H1 (cell line): ENCODE data around the gene GNG7. TPM values are rescaled to one million over a fixed set of nuclear protein-coding genes. Genes with fewer than 3 reads are reported as not detected.

ENCODE experiments used
- CTCF ChIA-PET: fragments of 300-600 bp; sonication (Branson Sonifier 250); formaldehyde crosslinking; loops from one replicate; lab custom pipeline; 2021; ENCODE audit not compliant: partially characterized antibody; lab: Charles Lee
- POLR2A ChIA-PET: fragments of 300-600 bp; sonication (Branson Sonifier 250); formaldehyde crosslinking; loops from one replicate; lab custom pipeline; 2021; ENCODE audit warnings: inconsistent platforms; ENCODE audit not compliant: partially characterized antibody; lab: Charles Lee
- DNase-seq, 2 experiments: peaks; one replicate each; pipeline versions ENCODE4 v3.0.0 to v3.0.0-alpha.2; 2010 to 2022; ENCODE audit warnings: low spot score in 2 of 2, low read depth in 1 of 2, mixed read lengths in 1 of 2
- FAIRE-seq: peaks from 2 replicates; lab custom pipeline; 2011; peaks lifted over from hg19 to GRCh38; lab: Jason Lieb, UNC
- H2AFZ ChIP-seq: 2 replicates; pipeline ENCODE4 v1.8.1; 2012; ENCODE audit warnings: low read length, inconsistent platforms
- H2AK5ac ChIP-seq: 2 replicates; pipeline ENCODE4 v1.6.1; 2013; ENCODE audit warnings: low read depth, low read length
- H2BK120ac ChIP-seq: replicated peaks from 2 replicates; pipeline ENCODE3; 2013; ENCODE audit warnings: low read depth, low read length, inconsistent platforms
- H2BK12ac ChIP-seq: 2 replicates; pipeline ENCODE4 v1.6.1; 2013; ENCODE audit warnings: low read depth, low read length
- H2BK15ac ChIP-seq: 2 replicates; pipeline ENCODE4 v1.6.1; 2013; ENCODE audit warnings: low read length
- H2BK20ac ChIP-seq: 2 replicates; pipeline ENCODE4 v1.6.1; 2013; ENCODE audit warnings: low read length
- H2BK5ac ChIP-seq: 2 replicates; pipeline ENCODE4 v1.6.1; 2013; ENCODE audit warnings: low read depth, low read length
- H3K14ac ChIP-seq: 2 replicates; pipeline ENCODE4 v1.6.1; 2013; ENCODE audit warnings: inconsistent platforms; ENCODE audit not compliant: insufficient read length
- H3K18ac ChIP-seq: 2 replicates; pipeline ENCODE4 v1.6.1; 2013; ENCODE audit warnings: low read length; ENCODE audit errors: extremely low read depth
- H3K23ac ChIP-seq: 2 replicates; pipeline ENCODE4 v1.6.1; 2013; ENCODE audit warnings: inconsistent platforms; ENCODE audit not compliant: insufficient read length
- H3K23me2 ChIP-seq: 2 replicates; pipeline ENCODE4 v1.6.1; 2013; ENCODE audit warnings: low read depth, low read length
- H3K27ac ChIP-seq: 2 replicates; pipeline ENCODE4 v1.6.1; 2011; ENCODE audit warnings: low read depth, low read length, inconsistent platforms
- H3K27me3 ChIP-seq, 4 experiments: replicated peaks in 1 of 4; 1 replicate in 1 of 4; 2 replicates in 3 of 4; pipeline versions ENCODE4 v1.6.1 to v1.8.1; 2011 to 2013; ENCODE audit warnings: low read length in 3 of 4, mild to moderate bottlenecking in 3 of 4, inconsistent platforms in 2 of 4, mixed read lengths in 2 of 4, moderate library complexity in 1 of 4; ENCODE audit not compliant: control insufficient read depth in 3 of 4, insufficient read depth in 3 of 4; ENCODE audit errors: extremely low read depth in 1 of 4
- H3K36me3 ChIP-seq, 4 experiments: 2 replicates each; pipeline versions ENCODE4 v1.6.1 to v1.8.1; 2011 to 2013; ENCODE audit warnings: mild to moderate bottlenecking in 4 of 4, low read length in 3 of 4, moderate library complexity in 2 of 4, control low read depth in 1 of 4, inconsistent platforms in 1 of 4; ENCODE audit not compliant: insufficient read depth in 4 of 4, control insufficient read depth in 2 of 4
- H3K4ac ChIP-seq: replicated peaks from 2 replicates; pipeline ENCODE3; 2013; ENCODE audit warnings: low read length, low read depth, mixed read lengths, inconsistent platforms; ENCODE audit not compliant: insufficient read length
- H3K4me1 ChIP-seq, 4 experiments: replicated peaks in 1 of 4; 1 replicate in 1 of 4; 2 replicates in 3 of 4; pipeline versions ENCODE4 v1.6.1 to v1.8.1; 2011 to 2013; ENCODE audit warnings: low read length in 3 of 4, inconsistent platforms in 2 of 4, mixed read lengths in 1 of 4; ENCODE audit not compliant: insufficient read depth in 4 of 4, control insufficient read depth in 3 of 4
- H3K4me2 ChIP-seq, 2 experiments: 2 replicates each; pipeline versions ENCODE4 v1.6.1 to v1.8.1; 2011 to 2013; ENCODE audit warnings: low read depth in 2 of 2, low read length in 2 of 2, control low read depth in 1 of 2, inconsistent platforms in 1 of 2, mild to moderate bottlenecking in 1 of 2; ENCODE audit not compliant: insufficient read depth in 1 of 2
- H3K4me3 ChIP-seq, 4 experiments: fragments of 200-600, 300-600 bp in 1 of 4; sonication (generic), shearing (Covaris generic), sonication (Bioruptor Twin) in 1 of 4; 2 replicates each; pipeline versions ENCODE4 v1.5.1 to v1.8.1; 2011 to 2016; ENCODE audit warnings: low read length in 4 of 4, low read depth in 3 of 4, control low read depth in 2 of 4, inconsistent platforms in 2 of 4, mild to moderate bottlenecking in 2 of 4, mixed read lengths in 1 of 4, moderate library complexity in 1 of 4; ENCODE audit not compliant: insufficient read depth in 2 of 4; ENCODE audit errors: extremely low read depth in 1 of 4
- H3K56ac ChIP-seq: replicated peaks from 2 replicates; pipeline ENCODE3; 2013; ENCODE audit warnings: low read depth, mild to moderate bottlenecking, mixed read lengths, low read length, inconsistent platforms; ENCODE audit not compliant: insufficient read length
- H3K79me1 ChIP-seq: 2 replicates; pipeline ENCODE4 v1.6.1; 2013; ENCODE audit warnings: low read depth, low read length, control low read depth
- H3K79me2 ChIP-seq, 2 experiments: 2 replicates each; pipeline versions ENCODE4 v1.6.1 to v1.8.1; 2012 to 2013; ENCODE audit warnings: low read length in 2 of 2, mild to moderate bottlenecking in 2 of 2, inconsistent platforms in 1 of 2; ENCODE audit not compliant: insufficient read depth in 2 of 2, control insufficient read depth in 1 of 2
- H3K9ac ChIP-seq, 4 experiments: replicated peaks in 1 of 4; 1 replicate in 1 of 4; 2 replicates in 3 of 4; pipeline versions ENCODE4 v1.6.1 to v1.8.1; 2011 to 2013; ENCODE audit warnings: low read depth in 3 of 4, low read length in 3 of 4, control low read depth in 2 of 4, mild to moderate bottlenecking in 2 of 4, moderate library complexity in 2 of 4, inconsistent platforms in 1 of 4; ENCODE audit errors: extremely low read depth in 1 of 4
- H3K9me3 ChIP-seq, 2 experiments: 2 replicates each; pipeline versions ENCODE4 v1.6.1 to v1.8.1; 2012 to 2013; ENCODE audit warnings: mild to moderate bottlenecking in 2 of 2, moderate library complexity in 2 of 2, control low read depth in 1 of 2, inconsistent platforms in 1 of 2, low read depth in 1 of 2, low read length in 1 of 2, mixed read lengths in 1 of 2; ENCODE audit not compliant: insufficient read depth in 2 of 2
- H4K20me1 ChIP-seq, 2 experiments: replicated peaks in 1 of 2; 2 replicates each; pipeline versions ENCODE3 to v1.8.1; 2011 to 2013; ENCODE audit warnings: inconsistent platforms in 2 of 2, low read length in 2 of 2, mild to moderate bottlenecking in 1 of 2; ENCODE audit not compliant: insufficient read depth in 2 of 2, control insufficient read depth in 1 of 2
- H4K5ac ChIP-seq: 2 replicates; pipeline ENCODE4 v1.6.1; 2013; ENCODE audit warnings: low read length, low read depth, mixed read lengths, inconsistent platforms; ENCODE audit not compliant: insufficient read length
- H4K8ac ChIP-seq: 2 replicates; pipeline ENCODE4 v1.8.0; 2013; ENCODE audit warnings: mild to moderate bottlenecking, moderate library complexity, low read length, inconsistent platforms; ENCODE audit not compliant: insufficient read depth; ENCODE audit errors: extremely low read depth
- H4K91ac ChIP-seq: replicated peaks from 2 replicates; pipeline ENCODE3; 2013; ENCODE audit warnings: low read length, mixed read lengths, inconsistent platforms; ENCODE audit not compliant: insufficient read length
- ASH2L ChIP-seq: fragments of 200-600, 300-600 bp; sonication (generic); IDR thresholded peaks from one replicate; pipeline ENCODE4 v1.7.1; 2017; ENCODE audit warnings: low read length
- CEBPB ChIP-seq: IDR thresholded peaks from 2 replicates; pipeline ENCODE4 v1.6.1; 2012; ENCODE audit warnings: low read depth, low read length
- SRF ChIP-seq: IDR thresholded peaks from 2 replicates; pipeline ENCODE4 v1.6.1; 2011; ENCODE audit warnings: mild to moderate bottlenecking, low read depth, low read length, moderate library complexity
- TBP ChIP-seq: IDR thresholded peaks from 2 replicates; pipeline ENCODE4 v1.6.1; 2011; ENCODE audit warnings: low read depth, low read length, improper control_type of control experiment
- YY1 ChIP-seq: IDR thresholded peaks from 2 replicates; pipeline ENCODE4 v1.6.1; 2011; ENCODE audit warnings: low read depth, mild to moderate bottlenecking, low read length
- ZNF274 ChIP-seq: IDR thresholded peaks from 2 replicates; pipeline ENCODE4 v1.7.0; 2012; ENCODE audit warnings: low read length, borderline replicate concordance; ENCODE audit errors: extremely low read depth
- WGBS, 2 experiments: shearing (Covaris generic) in 1 of 2; methylation state at CpG; one replicate each; pipeline versions ENCODE4 v1.1.6 to v1.1.7; 2013 to 2015; ENCODE audit warnings: low lambda C conversion rate in 2 of 2, mixed read lengths in 2 of 2, inconsistent platforms in 1 of 2, low coverage in 1 of 2, missing lambda C conversion rate in 1 of 2; ENCODE audit not compliant: insufficient replicate concordance in 2 of 2, insufficient coverage in 1 of 2, insufficient read length in 1 of 2; ENCODE audit errors: extremely low coverage in 1 of 2, missing lambda C conversion rate in 1 of 2; 5-methylcytosine and 5-hydroxymethylcytosine counted together
- polyA plus RNA-seq, 7 experiments: library from polyadenylated mRNA; depleted of rRNA in 3 of 7; stranded (reverse) in 5 of 7; unstranded in 2 of 7; fragments of >200 nt in 5 of 7; fragments of 200-250 nt in 2 of 7; gene quantifications; 1 replicate in 5 of 7; 2 replicates in 1 of 7; 4 replicates in 1 of 7; pipeline versions ENCODE4 v1.2.1 to v1.2.3, GENCODE V29; 2011 to 2013; ENCODE audit warnings: missing spikeins in 2 of 7, mixed read lengths in 2 of 7
- total RNA-seq: library from RNA; stranded (reverse); fragmentation: NEBNext Ultra II Directional; extraction: Animal tissue kit (Norgen Biotek cat#: 25700); gene quantifications from 2 replicates; pipeline ENCODE4 v1.2.1, GENCODE V29; 2021

GNG7 gene
- total and polyA plus RNA-seq, 2 of the 8 experiments (the other 6 are each of a cell fraction or from before 2014, with no cell fraction given), result 2.8 to 7.8 TPM

- Histone ChIP-seq H2BK5ac (0 out of 2 replicates have a peak overlapping the region, but pooled peaks have one; percentile 16), H2AFZ (no peak overlapping the region), H4K8ac (no peak overlapping the region), H4K5ac (no peak overlapping the region), H3K9me3 (no peaks in the 10 kb centered on the region), H2BK12ac (peak overlapping the region; percentile 60; the same call in 1 of the 2 replicates), H3K23ac (no peak overlapping the region), H3K14ac (no peak overlapping the region), H2BK20ac (no peak overlapping the region), H2BK120ac (no peak overlapping the region), H3K18ac (no peak overlapping the region; the same call in 1 of the 2 replicates), H3K4me1 (peaks cover 3 to 20% (median 13%) of the 10 kb centered on the region in 4 experiments; a peak in 6 of 7 replicates), H3K4ac (no peak overlapping the region), H4K20me1 (peaks cover 0 to 1% of the 10 kb centered on the region in 2 experiments), H3K56ac (no peak overlapping the region), H3K79me2 (no peaks in the 10 kb centered on the region), H3K27me3 (peaks cover 2 to 31% (median 18%) of the 10 kb centered on the region in 4 experiments), H2AK5ac (no peak overlapping the region), H4K91ac (peak overlapping the region; percentile 83), H3K27ac (no peak overlapping the region), H2BK15ac (no peak overlapping the region), H3K9ac (no peak overlapping the region), H3K23me2 (peaks cover 4% of the 10 kb centered on the region; the same call in 1 of the 2 replicates), H3K36me3 (no peaks in the 10 kb centered on the region), H3K79me1 (no peaks in the 10 kb centered on the region), H3K4me2 (peak overlapping the region; percentile 44 to 89; a peak in 3 of 4 replicates), H3K4me3 (peak overlapping the region in 1 of 4 experiments; percentile 64; a peak in 1 of 8 replicates)
- ChIA-PET POLR2A (interaction anchor here (0.6 to 16.3 kb wide), 2 partner anchors 13 to 19 kb away, joined by 4 to 216 read pairs; partner anchors contain the start of gene GADD45B), CTCF (interaction anchor here (1.3 to 2.2 kb wide), 2 partner anchors 18 to 116 kb away, joined by 3 to 6 read pairs; no protein-coding TSS in a partner anchor)
- WGBS, 2 experiments, result 60% methylated on average over 8 of the region's 16 CpGs; no CpG with 5 or more reads in 1 of the 2 experiments
- DNase-seq (no peak), FAIRE-seq (no peak)
- TF ChIP-seq ZNF274 (no peak), TBP (no peak), ASH2L (no peak), CEBPB (no peak), SRF (no peak), YY1 (no peak)
These were observed 206.7 kb downstream of the GNG7 start for GRCh38 chr19:2495651-2496316.
